GM21576 (cell line): ENCODE measurements around the gene ARHGAP26.
"Not testable (repeated sequence)": the region's sequence is repeated elsewhere in the genome, so short reads cannot be mapped to it uniquely, and the experiment has no call there.

ENCODE experiments used
- ATAC-seq: cut with Tn5 transposase; IDR thresholded peaks from one replicate; pipeline ENCODE4 v1.9.1; 2021; ENCODE audit warnings: mild to moderate bottlenecking, moderate library complexity; ENCODE audit not compliant: unreplicated experiment

Gene ARHGAP26

DNA sequence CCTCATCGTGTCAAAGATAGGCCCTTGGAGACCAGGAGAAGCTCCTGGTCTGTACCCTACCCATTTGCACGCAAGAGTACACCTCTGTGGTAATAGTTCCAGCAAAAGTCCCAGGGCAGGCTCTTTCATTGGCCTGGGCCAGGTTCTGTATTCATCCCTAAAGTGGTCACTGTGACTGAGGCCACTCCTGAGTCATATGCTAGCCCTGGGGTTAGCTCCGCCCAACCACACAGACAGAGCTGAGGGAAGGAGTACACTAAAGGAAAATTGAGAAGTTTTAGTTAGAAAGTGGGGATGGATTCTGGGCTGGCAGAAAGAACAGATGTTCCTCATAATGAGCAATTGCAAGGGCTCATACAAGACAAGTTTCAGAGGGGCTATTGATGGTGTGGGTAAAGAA lies 206.7 kb downstream of the ARHGAP26 start:
- no peak for ATAC-seq

DNA sequence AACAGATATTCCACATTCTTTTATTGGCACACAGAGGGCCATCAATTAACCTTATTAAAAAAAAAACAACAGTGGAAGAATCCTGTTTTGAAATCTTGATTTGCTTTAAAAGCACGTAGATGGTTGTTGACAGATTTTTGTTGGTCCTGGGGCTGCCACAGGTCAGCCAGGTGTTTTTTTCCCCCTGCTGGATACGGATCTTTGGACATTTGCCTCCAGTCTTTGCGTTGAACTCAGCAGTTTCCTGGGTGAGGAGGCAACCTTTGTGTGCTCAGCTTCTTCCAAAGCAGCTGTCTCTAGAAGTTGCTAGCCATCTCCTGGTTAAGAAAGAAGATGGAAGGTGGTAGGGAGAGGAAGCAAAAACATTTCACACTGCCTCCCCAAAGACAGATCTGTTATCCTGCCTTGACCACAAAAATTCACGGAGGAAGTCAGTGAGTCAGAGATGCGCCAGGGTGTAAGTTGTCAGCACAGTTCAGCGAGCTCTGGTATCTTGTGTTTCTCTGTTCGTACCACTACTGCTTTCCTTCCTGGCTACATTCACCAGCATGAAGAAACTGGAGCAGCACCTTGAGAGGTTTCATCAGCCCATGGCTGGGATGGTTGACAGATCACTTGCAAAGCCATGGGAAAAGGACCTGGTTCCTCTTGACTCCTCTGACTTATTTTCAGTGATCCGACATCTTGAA lies 207.3 kb downstream of the ARHGAP26 start:
- peak; percentile 84 for ATAC-seq

DNA sequence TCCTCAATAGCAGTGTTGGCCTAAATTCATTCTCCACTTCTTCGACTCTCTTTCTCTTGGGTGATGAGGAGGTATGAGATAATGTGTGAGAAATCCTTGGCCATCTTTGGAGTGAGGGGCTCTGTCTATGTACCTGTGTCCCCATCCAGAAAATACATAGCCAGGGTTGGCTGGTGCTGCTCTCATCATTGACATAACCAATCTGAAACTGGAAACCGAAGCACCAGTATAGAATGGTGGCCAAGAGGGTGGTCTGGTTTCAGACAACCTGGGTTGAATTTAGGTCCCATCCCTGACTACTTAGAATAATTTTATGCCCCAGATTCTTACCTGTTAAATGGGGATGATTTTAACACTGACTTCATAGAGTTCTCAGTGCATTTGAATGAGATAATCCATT lies 208.1 kb downstream of the ARHGAP26 start:
- no peak for ATAC-seq

GRCh38 chr5:142978726-142979125 lies 208.5 kb downstream of the ARHGAP26 start:
- no peak for ATAC-seq

DNA sequence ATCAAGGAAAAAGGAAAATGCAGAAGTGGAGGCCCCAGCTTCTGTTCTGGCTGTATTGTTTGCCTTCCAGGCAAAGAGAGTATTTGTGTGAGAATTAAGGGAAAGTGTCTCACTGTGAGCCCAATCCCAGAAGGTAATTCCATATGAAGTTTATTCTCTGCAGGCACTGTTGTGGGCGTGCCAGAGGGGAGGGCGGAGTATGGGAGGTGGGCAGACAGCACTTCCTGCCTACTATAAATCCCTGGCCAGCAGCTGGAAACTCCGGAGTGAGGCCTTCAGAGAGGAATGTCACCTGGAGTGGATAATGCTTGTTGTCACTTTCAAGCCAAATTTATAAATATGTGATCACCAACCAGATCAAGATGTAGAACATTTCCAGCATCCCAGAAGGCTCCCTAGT lies 209.5 kb downstream of the ARHGAP26 start:
- ATAC-seq: no peak

DNA sequence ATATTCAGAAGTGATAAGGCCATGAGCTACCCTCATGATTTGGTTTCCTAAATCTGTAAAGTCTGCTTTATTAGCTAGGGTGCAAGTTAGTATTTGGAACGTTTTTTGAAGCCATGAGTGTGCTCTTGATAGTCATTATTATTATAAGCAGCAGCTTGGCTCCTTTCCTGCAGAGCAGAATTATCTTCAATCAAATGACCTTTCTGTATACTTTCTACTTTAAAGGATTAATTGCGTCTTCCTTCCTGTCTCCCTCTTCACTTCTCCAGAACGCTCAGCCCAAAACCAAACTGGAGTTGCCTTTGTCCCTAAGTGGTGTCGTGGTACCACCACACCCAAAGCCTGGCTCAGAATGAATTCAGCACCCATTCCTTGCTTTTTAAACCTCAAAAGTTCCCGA lies 211.3 kb downstream of the ARHGAP26 start:
- ATAC-seq: no peak

- no peak for ATAC-seq
Observed at GRCh38 chr5:142981886-142982820, 212.0 kb downstream of the ARHGAP26 start.

- no peak for ATAC-seq
Observed at GRCh38 chr5:142982821-142983200, 212.6 kb downstream of the ARHGAP26 start.

DNA sequence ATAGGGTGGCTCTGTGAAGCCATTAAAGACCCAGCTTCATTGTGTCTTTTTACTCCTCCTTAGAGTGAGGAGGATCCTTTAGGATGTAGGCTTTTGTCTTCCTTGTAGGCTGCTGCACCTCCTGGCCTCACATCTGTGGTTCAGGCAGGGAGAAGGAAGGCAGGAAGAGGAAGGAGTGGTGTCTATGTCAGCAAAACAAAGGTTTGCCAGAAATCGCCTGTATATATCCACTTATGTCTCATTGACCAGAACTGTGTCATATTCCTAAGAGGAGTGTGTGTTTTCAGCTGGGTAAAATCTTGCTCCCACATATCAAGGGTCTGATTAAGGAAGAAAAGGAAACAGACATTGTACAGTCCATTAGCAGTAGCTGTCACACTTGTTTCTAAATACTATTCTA lies 213.8 kb downstream of the ARHGAP26 start:
- no peak for ATAC-seq

GRCh38 chr5:142984525-142984924 lies 214.3 kb downstream of the ARHGAP26 start:
- ATAC-seq: no peak

DNA sequence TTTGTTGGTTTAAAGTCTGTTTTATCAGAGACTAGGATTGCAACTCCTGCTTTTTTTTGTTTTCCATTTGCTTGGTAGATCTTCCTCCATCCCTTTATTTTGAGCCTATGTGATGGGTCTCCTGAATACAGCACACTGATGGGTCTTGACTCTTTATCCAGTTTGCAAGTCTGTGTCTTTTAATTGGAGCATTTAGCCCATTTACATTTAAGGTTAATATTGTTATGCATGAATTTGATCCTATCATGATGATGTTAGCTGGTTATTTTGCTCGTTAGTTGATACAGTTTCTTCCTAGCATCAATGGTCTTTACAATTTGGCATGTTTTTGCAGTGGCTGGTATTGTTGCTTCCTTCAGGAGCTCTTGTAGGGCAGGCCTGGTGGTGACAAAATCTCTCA lies 219.1 kb downstream of the ARHGAP26 start:
- not testable (repeated sequence) for ATAC-seq

DNA sequence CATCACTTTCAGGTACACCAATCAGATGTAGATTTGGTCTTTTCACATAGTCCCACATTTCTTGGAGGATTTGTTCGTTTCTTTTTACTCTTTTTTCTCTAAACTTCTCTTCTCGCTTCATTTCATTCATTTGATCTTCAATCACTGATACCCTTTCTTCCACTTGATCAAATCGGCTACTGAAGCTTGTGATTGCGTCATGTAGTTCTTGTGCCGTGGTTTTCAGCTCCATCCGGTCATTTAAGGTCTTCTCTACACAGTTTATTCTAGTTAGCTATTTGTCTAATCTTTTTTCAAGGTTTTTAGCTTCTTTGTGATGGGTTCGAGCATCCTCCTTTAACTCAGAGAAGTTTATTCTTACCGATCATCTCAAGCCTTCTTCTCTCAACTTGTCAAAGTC lies 219.9 kb downstream of the ARHGAP26 start:
- ATAC-seq: not testable (repeated sequence)

DNA sequence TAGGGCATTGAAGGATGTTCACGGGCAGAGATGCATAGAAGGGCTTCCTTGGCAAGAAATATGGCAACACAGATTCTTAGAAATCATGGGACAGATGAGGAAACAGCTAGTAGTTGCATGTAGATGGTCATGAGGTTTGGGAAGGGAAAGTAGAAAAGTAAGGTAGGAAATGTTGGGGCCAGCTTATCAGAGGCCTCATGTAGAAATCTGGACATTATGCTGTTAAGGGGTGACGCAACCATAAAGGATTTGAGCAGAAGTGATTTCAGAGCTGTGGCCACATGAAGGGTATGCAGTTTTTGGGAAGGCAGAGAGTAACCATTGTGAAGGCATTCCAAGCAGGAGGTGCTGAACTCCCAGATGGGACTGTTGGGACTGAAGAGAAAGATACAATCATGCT lies 224.0 kb downstream of the ARHGAP26 start:
- no peak for ATAC-seq

DNA sequence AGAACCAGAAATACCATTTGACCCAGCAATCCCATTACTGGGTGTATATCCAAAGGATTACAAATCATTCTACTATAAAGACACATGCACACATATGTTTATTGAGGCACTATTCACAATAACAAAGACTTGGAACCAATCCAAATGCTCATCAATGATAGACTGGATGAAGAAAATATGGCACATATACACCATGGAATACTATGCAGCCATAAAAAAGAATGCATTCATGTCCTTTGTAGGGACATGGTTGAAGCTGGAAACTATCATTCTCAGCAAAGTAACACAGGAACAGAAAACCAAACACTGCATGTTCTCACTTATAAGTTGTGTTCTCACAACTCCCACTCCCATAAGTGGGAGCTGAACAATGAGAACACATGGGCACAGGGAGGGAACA lies 225.4 kb downstream of the ARHGAP26 start:
- ATAC-seq: not testable (repeated sequence)

DNA sequence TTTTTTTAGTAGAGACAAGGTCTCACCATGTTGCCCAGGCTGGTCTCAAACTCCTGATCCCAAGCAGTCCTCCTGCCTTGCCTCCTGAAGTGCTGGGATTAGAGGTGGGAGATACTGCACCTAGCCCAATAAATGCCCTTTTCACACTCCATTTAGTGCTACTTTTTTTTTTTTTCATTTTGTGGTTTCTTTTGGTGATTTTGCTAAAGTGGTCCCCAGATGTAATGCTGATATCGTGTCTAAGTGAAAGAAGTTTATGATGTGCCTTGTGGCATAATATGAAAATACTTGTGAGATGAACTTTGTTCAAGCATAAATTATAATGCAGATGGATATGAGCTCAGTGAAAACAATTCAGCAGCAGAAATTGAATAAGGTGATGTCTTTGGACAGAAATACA lies 227.4 kb downstream of the ARHGAP26 start:
- no peak for ATAC-seq

- no peak for ATAC-seq
Observed at GRCh38 chr5:142998316-142999020, 228.3 kb downstream of the ARHGAP26 start.

DNA sequence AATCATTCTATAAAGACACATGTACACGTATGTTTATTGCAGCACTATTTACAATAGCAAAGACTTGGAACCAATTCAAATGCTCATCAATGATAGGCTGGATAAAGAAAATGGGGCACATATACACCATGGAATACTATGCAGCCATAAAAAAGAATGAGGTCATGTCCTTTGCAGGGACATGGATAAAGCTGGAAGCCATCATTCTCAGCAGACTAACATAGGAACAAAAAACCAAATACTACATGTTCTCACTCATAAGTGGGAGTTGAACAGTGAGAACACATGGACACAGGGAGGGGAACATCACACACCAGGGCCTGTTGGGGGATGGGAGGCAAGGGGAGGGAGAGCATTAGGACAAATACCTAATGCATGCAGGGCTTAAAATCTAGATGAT lies 230.4 kb downstream of the ARHGAP26 start:
- ATAC-seq: not testable (repeated sequence)

- ATAC-seq: peak; percentile 2
Observed at GRCh38 chr5:143001764-143002351, 231.7 kb downstream of the ARHGAP26 start.

- peak; percentile 76 for ATAC-seq
Observed at GRCh38 chr5:143002459-143003327, 232.5 kb downstream of the ARHGAP26 start.

GRCh38 chr5:143003328-143003636 lies 233.1 kb downstream of the ARHGAP26 start:
- ATAC-seq: no peak
